Activated CD4-positive, alpha-beta T cell treated with anti-CD3 and anti-CD28 coated beads, Interleukin-2, amount 50 U/mL, for 16 hours (primary cell): ENCODE measurements around the gene CES1.
"Not testable (repeated sequence)": the region's sequence is repeated elsewhere in the genome, so short reads cannot be mapped to it uniquely, and the experiment has no call there.

Source experiments
- DNase-seq: peaks from one replicate; pipeline ENCODE4 v3.0.0-alpha.2; 2020

CES1 gene

DNA sequence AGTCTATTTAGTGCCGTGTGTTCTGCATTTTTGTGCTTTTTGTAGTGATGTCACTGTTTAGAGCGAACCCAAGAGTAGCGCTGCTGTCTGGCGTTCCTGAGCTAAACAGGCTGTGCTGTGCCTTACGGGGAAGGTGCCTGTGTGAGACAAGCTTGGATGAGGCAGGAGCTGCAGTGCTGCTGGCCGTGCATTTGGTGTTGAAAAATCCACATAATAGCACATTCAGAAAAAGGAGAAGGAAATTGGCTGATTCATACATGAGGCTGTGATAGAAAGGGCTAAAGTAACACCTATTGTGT lies 50.2 kb downstream of the CES1 start:
- not testable (repeated sequence) for DNase-seq

DNA sequence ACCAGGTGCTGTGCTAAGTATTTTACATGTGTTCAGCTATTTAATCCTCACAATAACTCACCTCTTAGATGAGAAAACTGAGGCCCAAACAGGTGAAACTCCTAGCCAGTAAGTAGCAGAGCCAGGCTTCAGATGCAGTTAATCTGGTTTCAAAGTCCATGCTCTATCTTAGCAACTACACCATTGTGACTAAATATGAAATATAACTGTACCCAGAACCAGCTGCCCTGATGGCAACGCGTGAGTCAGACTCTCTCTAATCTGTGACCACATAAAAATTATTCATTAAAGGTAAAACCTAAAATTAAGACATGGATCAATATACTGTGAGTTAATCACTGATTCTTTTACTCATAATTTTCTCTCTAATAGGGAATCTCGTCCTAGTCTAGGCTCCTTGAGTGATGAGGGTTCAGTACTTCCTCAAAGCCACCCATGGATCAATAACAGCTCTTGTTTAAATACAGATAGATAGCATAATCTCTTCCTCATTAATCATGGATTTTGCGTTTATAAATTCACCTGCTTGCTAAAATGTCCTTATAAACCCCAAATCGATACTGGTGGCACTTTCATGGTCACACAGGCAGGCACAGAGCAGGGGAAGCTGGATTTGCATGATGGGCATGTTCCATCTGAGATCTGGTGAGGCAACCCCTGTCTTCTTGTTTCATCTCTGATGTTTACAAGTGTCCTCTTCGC lies 50.7 kb downstream of the CES1 start:
- not testable (repeated sequence) for DNase-seq

DNA sequence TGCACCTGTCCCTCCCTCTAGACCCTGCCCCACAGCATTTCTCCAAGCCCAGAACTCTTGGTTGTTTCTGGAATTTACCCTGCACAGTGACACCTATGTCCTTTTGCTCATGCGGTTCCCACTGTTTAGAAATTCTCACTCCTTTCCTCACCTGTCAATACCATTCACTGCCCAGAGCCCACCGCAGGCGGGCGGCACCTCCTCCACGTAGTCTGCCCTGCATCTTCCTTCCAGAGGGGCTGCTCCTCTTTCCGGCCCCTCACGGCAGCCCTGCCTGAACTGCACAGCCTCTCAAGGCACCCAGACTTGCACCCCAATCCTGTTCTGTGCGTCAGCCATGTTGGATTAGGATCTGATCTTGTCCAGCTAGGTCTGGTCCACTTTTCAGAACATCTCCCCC lies 51.4 kb downstream of the CES1 start:
- DNase-seq: not testable (repeated sequence)

DNA sequence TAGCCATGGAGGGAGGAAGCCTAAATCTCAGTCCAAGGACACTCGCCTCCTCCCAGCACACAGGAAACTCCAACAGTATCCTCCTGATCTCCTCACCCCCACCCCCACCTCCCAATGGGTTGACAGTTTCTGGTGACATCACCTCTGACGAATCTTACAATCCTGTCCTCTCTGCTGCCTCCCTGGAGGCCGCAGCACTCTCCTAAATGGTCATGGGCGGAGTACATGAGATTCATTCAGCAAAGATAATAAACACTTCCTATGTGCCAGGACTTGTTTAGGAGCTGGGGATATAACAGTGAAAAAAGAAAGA lies 52.8 kb downstream of the CES1 start:
- DNase-seq: not testable (repeated sequence)

DNA sequence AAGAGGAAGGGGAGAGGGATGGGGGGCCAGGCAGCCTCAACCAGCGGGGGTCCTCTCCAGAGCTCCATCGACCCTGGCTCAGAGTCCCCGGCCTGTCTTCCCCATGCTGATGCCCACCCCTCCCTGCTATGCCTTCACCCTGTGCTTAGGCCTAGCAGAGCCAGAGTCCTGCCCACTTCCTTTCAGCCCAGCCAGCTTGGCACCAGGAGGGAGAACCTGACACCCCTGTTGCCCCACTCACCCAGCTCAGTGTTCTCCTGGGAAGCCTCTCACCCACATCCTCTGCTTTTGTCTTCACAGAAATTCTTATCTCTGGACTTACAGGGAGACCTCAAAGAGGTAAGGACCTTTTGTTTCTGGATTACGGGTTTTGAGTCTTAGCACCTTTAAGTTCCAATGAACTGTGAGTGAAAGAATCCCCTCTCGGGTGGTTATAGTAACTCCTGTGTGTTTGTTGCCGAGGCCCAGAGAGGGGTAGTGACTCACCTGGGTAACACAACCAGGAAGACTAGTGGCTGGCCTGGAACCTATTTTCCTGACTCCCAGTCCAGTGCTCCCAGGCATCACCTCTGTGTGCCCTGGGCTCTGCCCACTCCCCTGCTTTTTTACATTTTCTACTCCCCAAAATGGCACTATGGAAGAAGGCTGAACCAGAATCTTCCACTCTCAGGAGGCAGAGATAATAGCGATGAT lies 53.3 kb downstream of the CES1 start:
- no peak for DNase-seq

DNA sequence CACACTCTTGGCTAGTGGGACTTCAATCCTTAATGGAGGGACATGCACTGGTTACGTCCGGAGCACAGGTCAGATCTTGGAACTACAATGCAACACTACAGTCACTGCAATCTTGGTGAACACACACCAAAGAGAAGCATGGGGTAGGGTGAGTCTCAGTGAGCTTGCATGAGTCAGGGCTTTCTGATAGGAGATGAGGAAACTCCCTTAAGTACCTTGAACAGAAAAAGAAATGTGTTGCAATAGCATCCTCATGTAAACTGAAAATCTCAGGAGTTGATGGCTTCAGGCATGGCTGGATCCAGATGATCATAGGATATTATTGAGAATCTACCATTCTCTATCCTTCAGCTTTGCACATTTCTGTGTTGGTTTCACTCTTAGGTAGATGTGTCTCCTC lies 54.1 kb downstream of the CES1 start:
- no peak for DNase-seq

DNA sequence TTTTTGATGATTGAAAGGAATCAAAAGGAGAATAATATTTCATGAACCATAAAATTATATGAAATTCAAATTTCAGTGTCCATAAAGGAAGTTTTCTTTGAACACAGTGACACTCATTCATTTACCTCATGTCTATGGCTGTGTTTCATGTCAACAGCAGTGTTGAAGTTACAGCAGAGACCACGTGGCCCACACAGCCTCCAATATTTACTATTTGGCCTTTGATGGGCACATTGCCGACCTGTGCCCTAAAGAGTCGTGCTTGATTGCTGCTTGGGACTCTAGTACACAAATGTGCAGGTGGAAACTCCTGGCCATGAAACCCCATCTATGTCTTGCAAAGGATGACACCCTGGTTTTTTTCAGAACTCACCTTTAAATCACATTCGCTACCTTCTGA lies 57.0 kb downstream of the CES1 start:
- no peak for DNase-seq

DNA sequence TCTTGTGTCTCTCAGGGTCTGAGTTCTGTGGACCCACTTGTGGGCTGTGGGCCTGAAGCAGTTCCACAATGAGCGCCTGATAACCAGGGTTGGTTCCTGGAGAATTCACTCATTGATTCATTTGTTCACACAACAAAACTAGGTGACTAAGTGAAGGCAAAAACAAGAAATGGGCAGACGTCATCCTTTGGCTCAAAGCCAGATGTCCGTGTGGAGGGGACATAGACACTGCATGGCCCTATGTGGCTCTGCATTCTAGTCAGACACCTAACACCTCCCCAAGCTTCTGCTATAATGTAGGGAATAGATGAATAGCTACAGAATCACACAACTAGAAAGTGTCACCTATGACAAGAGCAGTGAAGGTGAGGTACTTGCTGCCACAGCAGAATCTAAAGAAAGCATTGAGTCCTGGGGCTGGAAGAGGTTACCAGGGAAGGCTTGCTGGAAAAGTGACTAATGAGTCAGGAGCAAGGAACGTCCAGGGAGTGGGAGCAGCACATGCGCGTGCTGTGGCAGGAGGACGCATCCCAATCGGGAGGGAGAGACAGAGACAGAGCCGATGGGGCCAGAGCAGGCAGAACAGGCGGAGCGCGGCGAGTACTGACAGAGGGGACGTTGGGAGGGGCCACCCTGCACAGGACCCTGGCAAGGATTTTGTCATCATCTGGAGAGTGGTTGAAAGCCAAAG lies 58.9 kb downstream of the CES1 start:
- DNase-seq: no peak

DNA sequence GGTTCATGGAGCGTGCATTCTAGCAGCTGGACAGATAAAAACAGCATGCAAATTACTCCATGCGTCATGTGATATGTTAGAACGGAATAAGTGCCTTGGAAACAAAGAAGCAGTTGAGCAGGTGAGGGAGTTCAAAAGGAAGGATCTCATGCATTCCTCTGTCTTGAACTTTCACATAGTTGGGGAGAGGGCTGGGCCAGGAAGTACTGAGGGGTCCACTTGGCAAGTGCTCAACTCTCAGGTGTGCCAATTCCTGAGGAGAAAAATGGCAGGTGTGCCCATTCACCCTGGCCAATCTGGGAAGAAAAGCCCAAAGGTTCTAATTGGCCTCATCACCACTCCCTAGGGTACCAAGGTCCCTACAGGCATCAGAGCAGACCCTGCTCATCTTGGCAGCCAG lies 67.7 kb downstream of the CES1 start:
- DNase-seq: no peak

DNA sequence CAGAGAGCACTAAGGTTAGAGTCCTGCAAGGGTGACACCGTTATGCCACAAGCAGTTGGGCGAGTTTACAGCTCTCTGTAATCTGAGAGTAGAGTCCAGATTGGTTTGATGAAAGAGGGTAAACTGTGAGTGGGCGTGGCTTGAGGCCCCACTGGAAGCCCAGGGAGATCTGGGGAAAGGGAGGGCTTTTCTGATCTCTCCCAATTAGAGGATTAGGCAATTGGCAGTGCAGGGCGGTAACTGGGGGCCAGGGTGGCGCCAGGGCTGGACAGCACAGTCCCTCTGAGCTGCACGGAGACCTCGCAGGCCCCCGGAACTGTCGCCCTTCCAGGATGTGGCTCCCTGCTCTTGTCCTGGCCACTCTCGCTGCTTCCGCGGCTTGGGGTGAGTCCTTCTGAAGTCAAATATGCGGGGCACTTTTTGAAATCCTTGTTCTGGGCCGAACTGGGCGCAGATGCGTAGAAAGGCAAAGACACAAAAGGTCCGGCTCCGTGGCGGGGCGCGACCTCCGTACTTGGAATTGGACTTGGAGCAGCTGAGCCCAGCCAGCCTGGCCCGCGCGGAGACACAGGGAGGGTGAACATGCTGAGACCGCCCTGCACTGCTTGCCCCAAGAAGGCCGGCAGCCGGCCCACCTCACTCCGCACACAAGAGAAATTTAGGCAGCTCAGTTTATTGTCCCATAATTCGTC lies 72.4 kb downstream of the CES1 start:
- no peak for DNase-seq

DNA sequence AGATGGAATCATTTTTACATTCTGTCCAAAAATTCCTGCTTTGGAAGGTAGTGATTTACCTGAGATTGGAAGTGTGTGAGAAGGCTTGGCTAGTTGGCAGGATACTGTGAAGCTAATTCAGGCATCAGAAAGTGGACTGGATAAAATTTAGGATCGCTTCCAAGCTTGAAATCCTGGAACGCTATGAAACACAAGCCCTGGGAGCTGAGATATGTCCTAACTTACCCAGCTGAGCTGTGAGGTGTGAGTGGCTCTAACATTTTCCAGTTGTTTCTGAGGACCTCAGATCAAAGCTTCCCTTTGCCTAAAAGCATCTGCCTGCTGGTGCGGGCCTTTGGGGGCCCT lies 73.0 kb downstream of the CES1 start:
- DNase-seq: not testable (repeated sequence)

DNA sequence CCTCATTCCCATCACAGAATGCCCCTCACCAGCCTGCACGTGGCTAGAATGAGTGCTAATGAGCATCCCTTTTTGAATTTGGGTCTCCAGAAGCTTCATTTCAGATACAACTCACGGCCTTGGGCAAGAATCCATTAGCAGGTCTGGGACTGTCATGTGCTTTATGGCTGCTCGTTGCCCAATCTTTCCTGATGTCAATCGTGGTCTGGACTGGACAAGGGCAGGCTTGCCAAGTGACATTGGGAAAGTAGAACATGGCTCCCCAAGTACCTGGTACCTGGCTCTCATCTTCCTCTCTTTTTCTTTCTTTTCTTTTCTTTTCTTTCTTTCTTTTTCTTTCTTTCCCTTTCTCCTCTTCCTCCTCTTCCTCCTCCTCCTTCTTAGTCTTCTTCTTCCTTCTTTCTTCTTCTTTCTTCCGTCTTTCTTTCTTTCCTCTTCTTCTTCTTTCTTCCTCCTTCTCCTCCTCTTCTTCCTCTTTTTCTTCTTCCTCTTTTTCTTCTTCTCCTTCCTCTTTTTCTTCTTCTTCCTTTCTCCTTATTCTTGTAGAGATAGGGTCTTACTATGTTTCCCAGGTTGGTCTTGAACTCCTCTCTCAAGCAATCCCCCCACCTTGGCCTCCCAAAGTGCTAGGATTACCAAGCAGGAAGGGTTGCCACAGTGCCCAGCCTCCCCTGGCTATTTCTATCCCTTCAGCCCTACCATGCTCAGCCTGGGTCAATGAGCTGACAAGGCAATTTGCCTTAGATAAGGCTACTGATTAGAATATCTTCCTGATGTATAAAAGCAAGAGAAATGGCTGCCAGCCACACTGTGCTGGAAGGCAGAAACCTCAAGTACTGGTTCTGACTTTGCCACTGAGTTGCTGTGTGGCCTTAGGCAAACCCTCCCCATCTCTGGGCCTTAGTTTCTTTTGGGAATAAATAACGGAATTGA lies 75.0 kb downstream of the CES1 start:
- not testable (repeated sequence) for DNase-seq

DNA sequence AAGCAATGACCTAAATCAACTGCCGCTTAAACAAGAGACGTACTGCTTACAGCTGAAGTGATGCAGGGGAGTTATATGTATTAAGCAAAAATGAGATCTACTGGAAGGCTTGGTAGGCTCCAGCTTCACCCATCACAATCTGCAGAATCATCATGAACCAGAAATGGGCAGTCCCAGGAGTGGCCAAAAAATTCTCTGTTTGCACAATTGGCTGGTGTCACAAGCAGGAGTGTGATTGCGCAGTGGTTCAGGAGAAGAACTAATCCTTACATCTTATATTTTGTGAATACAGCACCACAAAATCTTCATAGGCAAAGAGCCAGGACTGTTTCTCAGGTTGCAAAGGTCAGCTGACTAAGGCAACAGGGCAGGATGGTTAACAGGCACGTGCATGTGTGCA lies 75.9 kb downstream of the CES1 start:
- no peak for DNase-seq

DNA sequence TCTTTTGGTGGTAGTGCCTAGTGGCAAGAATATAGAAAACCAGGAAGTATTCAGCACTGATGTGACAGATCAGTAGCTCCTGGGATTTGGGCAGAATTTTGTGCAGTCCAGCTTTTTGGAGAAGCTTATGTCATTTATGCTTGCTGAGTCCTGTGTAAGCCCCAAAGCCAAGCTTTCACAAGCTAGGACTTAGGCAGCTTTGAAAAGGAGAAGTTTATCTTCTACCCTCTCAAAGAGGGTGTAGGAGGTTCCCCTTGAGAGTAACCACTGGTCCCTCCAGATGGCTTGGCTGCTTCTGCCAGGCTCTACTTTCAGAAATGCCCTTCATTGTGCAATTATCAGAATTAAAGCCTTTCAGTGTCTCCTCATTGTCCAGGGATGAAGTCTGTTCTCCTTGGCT lies 78.8 kb downstream of the CES1 start:
- DNase-seq: no peak

DNA sequence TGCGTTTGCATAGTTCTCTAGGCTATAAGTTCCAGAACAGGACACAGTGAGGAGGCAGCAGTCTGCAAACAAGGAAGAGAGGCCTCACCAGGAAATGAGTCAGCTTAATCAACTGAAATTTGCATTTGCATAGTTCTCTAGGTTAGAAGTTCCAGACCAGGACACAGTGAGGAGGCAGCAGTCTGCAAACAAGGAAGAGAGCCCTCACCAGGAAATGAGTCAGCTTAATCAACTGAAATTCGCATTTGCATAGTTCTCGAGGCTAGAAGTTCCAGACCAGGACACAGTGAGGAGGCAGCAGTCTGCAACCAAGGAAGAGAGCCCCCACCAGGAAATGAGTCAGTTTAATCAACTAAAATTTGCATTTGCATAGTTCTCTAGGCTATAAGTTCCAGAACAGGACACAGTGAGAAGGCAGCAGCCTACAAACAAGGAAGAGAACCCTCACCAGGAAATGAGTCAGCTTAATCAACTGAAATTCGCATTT lies 79.7 kb downstream of the CES1 start:
- DNase-seq: peak; percentile 67
